Gastroesophageal sphincter (tissue), 3 donors: ENCODE data around the gene POLR2M.

Experiments used
- EP300 ChIP-seq: sonication (generic); formaldehyde crosslinking; IDR thresholded peaks from one replicate; pipeline ENCODE4 v1.6.1; 2017; ENCODE audit warnings: antibody characterized with exemption, mild to moderate bottlenecking
- POLR2A ChIP-seq, 2 donors: fragments of 450-650 bp; IDR thresholded peaks; one replicate each; pipeline ENCODE4 v1.6.1; 2017; ENCODE audit warnings: antibody characterized with exemption in 2 of 2, mild to moderate bottlenecking in 2 of 2, moderate library complexity in 1 of 2
- POLR2AphosphoS5 ChIP-seq: sonication (generic); formaldehyde crosslinking; IDR thresholded peaks from one replicate; pipeline ENCODE4 v1.6.1; 2017; ENCODE audit warnings: antibody characterized with exemption
- TF ChIP-seq, protein P1 (sequence below), 4 experiments: fragments of 200-600 bp in 2 of 4; fragments of 450-650 bp in 2 of 4; sonication (generic) in 1 of 4; IDR thresholded peaks; one replicate each; pipeline ENCODE4 v1.5.1; 2017 to 2019; ENCODE audit warnings: antibody characterized with exemption in 4 of 4, mild to moderate bottlenecking in 2 of 4, moderate library complexity in 2 of 4

GRCh38 chr15:57671636-57672035, 34.9 kb upstream of the POLR2M start:
- TF ChIP-seq, protein P1, sequence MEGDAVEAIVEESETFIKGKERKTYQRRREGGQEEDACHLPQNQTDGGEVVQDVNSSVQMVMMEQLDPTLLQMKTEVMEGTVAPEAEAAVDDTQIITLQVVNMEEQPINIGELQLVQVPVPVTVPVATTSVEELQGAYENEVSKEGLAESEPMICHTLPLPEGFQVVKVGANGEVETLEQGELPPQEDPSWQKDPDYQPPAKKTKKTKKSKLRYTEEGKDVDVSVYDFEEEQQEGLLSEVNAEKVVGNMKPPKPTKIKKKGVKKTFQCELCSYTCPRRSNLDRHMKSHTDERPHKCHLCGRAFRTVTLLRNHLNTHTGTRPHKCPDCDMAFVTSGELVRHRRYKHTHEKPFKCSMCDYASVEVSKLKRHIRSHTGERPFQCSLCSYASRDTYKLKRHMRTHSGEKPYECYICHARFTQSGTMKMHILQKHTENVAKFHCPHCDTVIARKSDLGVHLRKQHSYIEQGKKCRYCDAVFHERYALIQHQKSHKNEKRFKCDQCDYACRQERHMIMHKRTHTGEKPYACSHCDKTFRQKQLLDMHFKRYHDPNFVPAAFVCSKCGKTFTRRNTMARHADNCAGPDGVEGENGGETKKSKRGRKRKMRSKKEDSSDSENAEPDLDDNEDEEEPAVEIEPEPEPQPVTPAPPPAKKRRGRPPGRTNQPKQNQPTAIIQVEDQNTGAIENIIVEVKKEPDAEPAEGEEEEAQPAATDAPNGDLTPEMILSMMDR (IDR thresholded peaks at IDR 0.05) = no peak
- TF ChIP-seq EP300 (no peak), POLR2A (IDR thresholded peaks at IDR 0.05) (no peak), POLR2AphosphoS5 (no peak)
